KMS-11 (cell line): ENCODE measurements around the gene FBXO31.

ENCODE experiments used
- H2AFZ ChIP-seq: fragments of 200-600 bp; sonication (generic); 2 replicates; pipeline ENCODE4 v1.6.1; 2016; ENCODE audit warnings: antibody characterized with exemption, mixed run types, low read depth
- H3K27ac ChIP-seq: fragments of 200-600 bp; sonication (generic); 2 replicates; pipeline ENCODE4 v1.6.1; 2016; ENCODE audit warnings: mild to moderate bottlenecking, mixed run types
- H3K27me3 ChIP-seq: fragments of 200-600 bp; sonication (generic); 2 replicates; pipeline ENCODE4 v1.6.1; 2017; ENCODE audit warnings: mild to moderate bottlenecking, low read depth, mixed run types, moderate library complexity; ENCODE audit not compliant: insufficient read depth
- H3K36me3 ChIP-seq: fragments of 200-600 bp; sonication (generic); 2 replicates; pipeline ENCODE4 v1.6.1; 2017; ENCODE audit warnings: mild to moderate bottlenecking, mixed run types; ENCODE audit not compliant: insufficient read depth
- H3K4me1 ChIP-seq: fragments of 200-600 bp; sonication (generic); 2 replicates; pipeline ENCODE4 v1.6.1; 2016; ENCODE audit warnings: mild to moderate bottlenecking, low read depth, mixed run types; ENCODE audit not compliant: poor library complexity, severe bottlenecking
- H3K4me2 ChIP-seq: fragments of 200-600 bp; sonication (generic); 2 replicates; pipeline ENCODE4 v1.7.0; 2016; ENCODE audit warnings: mild to moderate bottlenecking, mixed run types
- H3K4me3 ChIP-seq: fragments of 200-600 bp; sonication (generic); IDR thresholded peaks from 2 replicates; pipeline ENCODE4 v1.6.1; 2017; ENCODE audit warnings: low read depth, low read length, mixed read lengths; ENCODE audit not compliant: insufficient read depth
- H3K79me2 ChIP-seq: fragments of 200-600 bp; sonication (generic); 2 replicates; pipeline ENCODE4 v1.6.1; 2016; ENCODE audit warnings: low read depth, mixed run types; ENCODE audit not compliant: insufficient read depth
- H3K9ac ChIP-seq: fragments of 200-600 bp; sonication (generic); 2 replicates; pipeline ENCODE4 v1.6.1; 2016; ENCODE audit warnings: mild to moderate bottlenecking, mixed run types
- H4K20me1 ChIP-seq: fragments of 200-600 bp; sonication (generic); 2 replicates; pipeline ENCODE4 v1.6.1; 2016; ENCODE audit warnings: mild to moderate bottlenecking, mixed run types; ENCODE audit not compliant: insufficient read depth
- TF ChIP-seq, protein P1 (sequence below): fragments of 200-600 bp; sonication (generic); conservative IDR thresholded peaks from 2 replicates; pipeline ENCODE4 v1.6.1; 2017; ENCODE audit warnings: low read depth, mild to moderate bottlenecking, antibody characterized with exemption, low read length, moderate library complexity, mixed read lengths

FBXO31 gene

DNA sequence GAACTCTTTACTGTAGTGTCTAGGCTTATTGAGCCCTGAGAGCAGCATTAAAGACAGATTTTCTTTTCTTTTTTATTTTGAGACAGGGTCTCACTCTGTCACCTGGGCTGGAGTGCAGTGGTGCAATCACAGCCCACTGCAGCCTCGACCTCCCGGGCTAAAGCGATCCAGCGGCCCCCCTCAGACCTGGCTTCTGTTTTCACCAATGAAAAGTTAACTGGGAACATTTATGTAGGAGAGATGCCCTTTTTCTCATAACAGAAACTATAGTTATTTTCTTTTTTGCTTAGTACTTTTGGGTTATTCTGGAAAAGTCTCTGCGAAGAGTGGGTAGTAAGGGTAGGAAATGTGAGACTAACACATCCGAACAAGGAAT lies 10.1 kb upstream of the FBXO31 start:
- no peaks in the 10 kb centered on the region for H3K27me3 ChIP-seq
- H3K36me3 ChIP-seq: no peaks in the 10 kb centered on the region
- peaks cover 25% of the 10 kb centered on the region for H3K4me1 ChIP-seq
- no peak overlapping the region for H3K27ac ChIP-seq
- H4K20me1 ChIP-seq: no peaks in the 10 kb centered on the region
- H3K4me3 ChIP-seq: no peak overlapping the region
- no peak overlapping the region for H3K9ac ChIP-seq
- TF ChIP-seq, protein P1, sequence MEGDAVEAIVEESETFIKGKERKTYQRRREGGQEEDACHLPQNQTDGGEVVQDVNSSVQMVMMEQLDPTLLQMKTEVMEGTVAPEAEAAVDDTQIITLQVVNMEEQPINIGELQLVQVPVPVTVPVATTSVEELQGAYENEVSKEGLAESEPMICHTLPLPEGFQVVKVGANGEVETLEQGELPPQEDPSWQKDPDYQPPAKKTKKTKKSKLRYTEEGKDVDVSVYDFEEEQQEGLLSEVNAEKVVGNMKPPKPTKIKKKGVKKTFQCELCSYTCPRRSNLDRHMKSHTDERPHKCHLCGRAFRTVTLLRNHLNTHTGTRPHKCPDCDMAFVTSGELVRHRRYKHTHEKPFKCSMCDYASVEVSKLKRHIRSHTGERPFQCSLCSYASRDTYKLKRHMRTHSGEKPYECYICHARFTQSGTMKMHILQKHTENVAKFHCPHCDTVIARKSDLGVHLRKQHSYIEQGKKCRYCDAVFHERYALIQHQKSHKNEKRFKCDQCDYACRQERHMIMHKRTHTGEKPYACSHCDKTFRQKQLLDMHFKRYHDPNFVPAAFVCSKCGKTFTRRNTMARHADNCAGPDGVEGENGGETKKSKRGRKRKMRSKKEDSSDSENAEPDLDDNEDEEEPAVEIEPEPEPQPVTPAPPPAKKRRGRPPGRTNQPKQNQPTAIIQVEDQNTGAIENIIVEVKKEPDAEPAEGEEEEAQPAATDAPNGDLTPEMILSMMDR: no peak
- peaks cover 54% of the 10 kb centered on the region for H3K79me2 ChIP-seq
- no peak overlapping the region for H2AFZ ChIP-seq
- peak overlapping the region; percentile 89 for H3K4me2 ChIP-seq

DNA sequence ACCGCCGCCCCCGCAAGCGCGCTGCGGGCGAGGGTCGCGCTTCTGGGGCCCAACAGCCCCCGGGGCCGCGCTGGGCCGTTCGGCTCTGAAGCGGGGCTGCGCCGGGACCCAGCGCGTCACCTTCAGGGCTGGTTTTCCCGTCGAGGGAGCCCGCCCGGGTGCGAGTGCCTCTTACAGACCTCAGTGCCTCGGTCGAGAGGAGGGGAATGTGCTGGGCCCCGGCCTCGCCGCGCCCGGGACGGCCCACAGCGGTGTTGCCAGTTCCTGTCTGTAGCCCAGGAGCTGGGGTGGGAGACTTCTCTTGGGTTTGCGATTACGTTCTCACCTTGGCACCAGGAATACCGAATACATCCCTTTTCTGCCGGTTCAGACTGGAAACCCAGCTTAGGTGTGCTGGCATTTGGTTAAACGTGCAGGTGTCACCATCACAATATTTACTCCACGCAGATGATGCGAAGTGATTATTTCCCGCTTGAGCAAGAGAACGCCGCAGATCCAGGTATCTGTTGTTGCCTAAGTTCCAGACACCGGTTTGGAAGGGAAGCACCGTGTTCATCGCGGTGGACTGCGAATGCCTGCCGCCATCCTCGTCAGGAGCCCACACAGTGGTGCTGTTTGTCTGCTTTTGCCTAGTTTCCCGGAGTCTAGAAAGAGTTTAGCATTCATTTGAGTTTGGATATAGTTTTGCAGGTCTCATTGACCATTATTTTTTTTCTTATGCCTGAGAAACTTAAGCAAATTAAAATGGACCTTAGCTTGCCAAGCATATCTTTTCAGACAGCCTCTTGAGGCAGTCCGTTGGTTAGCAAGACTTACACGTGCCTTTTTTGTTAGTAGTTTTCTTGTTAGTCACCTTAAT lies 9.5 kb upstream of the FBXO31 start:
- Histone ChIP-seq H4K20me1 (no peaks in the 10 kb centered on the region), H3K36me3 (no peaks in the 10 kb centered on the region), H2AFZ (no peak overlapping the region), H3K4me3 (no peak overlapping the region), H3K4me2 (peak overlapping the region; percentile 89), H3K9ac (peak overlapping the region; percentile 38; the same call in 1 of the 2 replicates), H3K27ac (no peak overlapping the region), H3K4me1 (peaks cover 27% of the 10 kb centered on the region), H3K27me3 (no peaks in the 10 kb centered on the region), H3K79me2 (peaks cover 48% of the 10 kb centered on the region)
- TF ChIP-seq, protein P1: no peak

DNA sequence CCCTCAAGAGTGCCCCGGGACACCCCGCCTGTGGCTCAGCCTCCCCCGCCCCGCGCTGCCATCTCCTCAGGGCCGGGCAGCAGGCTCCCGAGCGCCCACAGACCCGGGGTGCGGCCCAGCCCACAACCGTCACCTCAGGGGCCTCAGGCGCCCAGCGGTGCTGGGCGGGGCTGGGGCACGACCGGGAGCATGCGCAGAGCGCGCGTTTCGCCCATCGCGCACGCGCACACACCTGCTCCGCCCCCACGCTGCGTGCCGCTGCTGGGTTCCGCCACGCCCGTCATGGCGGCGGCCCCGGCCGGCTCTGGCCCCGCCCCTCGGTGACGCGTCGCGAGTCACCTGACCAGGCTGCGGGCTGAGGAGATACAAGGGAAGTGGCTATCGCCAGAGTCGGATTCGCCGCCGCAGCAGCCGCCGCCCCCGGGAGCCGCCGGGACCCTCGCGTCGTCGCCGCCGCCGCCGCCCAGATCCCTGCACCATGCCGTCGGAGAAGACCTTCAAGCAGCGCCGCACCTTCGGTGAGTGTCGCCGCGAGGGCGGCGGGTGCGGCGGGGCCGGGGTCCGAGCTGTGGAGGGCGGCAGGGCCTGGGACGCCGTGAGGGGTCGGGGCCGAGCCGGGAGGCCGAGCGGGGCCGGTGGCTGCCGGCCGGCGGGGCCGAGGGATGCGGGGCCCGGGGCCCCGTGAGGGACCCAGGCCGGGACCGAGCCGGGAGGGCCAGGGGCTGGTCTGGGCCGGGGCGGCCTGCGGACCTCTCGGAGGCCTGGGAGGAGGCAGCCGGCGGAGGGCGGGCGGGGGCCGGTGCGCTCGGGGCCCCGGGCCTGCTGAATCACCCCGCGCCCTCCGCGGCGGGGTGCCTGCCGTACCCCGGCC lies 8.6 kb upstream of the FBXO31 start, which contains the start of gene MAP1LC3B:
TSS of gene MAP1LC3B (plus strand) at position 387 of the 871 bp plus-strand sequence. CDS start at position 479, 92 bp downstream.
- H3K9ac ChIP-seq: peak within 1 kb of the TSS; percentile 38; the same call in 1 of the 2 replicates
- no peaks in the 10 kb centered on the region for H3K36me3 ChIP-seq
- TF ChIP-seq, protein P1: no peak
- peak within 1 kb of the TSS; percentile 48; the same call in 1 of the 2 replicates for H2AFZ ChIP-seq
- no peaks in the 10 kb centered on the region for H4K20me1 ChIP-seq
- peaks cover 40% of the 10 kb centered on the region for H3K79me2 ChIP-seq
- no peak within 1 kb of the TSS for H3K4me3 ChIP-seq
- peaks cover 36% of the 10 kb centered on the region for H3K4me1 ChIP-seq
- H3K27me3 ChIP-seq: no peaks in the 10 kb centered on the region
- H3K27ac ChIP-seq: no peak within 1 kb of the TSS
- peak within 1 kb of the TSS; percentile 89 for H3K4me2 ChIP-seq

DNA sequence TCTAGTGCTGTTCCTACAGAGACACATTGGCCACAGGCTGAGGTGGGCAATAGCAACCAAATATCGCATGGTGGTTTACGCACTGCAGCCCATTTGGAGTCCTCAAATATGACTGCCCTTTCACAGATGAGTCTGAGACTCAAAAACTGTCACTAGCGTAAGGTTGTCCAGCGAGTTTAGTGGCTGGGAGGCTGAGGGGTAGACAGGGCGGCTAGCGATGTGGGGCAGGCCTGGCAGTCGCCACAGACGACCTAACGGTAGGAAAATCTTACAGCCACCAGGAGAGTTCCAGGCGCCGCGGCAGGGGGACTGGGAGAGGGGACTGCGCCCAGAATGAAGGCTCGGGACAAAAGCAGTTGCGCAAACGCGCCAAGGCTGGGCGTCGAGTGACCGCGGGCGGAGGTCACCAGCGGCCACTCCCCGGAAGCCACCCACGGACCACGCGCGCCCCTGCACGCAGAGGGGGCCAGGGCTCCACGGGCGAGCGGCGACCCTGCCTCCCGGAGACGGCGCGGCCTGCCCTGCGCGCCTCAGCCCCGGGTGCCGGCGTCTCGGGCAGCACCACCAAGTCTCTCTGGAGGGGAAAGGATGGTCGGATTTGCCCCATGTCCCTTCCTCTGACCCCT lies 7.9 kb upstream of the FBXO31 start:
- Histone ChIP-seq H3K27ac (no peak overlapping the region), H3K27me3 (no peaks in the 10 kb centered on the region), H3K4me1 (peaks cover 38% of the 10 kb centered on the region), H3K79me2 (peaks cover 32% of the 10 kb centered on the region), H3K36me3 (no peaks in the 10 kb centered on the region), H3K9ac (peak overlapping the region; percentile 35; the same call in 1 of the 2 replicates), H2AFZ (peak overlapping the region; percentile 48; the same call in 1 of the 2 replicates), H3K4me3 (no peak overlapping the region), H4K20me1 (no peaks in the 10 kb centered on the region), H3K4me2 (peak overlapping the region; percentile 50; the same call in 1 of the 2 replicates)
- TF ChIP-seq, protein P1: no peak
